IPS-11a (cell line): ENCODE data around the gene SKP1.

Experiments
- H3K4me3 ChIP-seq: one replicate; pipeline ENCODE4 v1.5.1; 2013; ENCODE audit warnings: low read depth, low read length, control low read depth

SKP1 gene

GRCh38 chr5:134130239-134130945 is 46.4 kb downstream of the SKP1 start:
- no peak overlapping the region for H3K4me3 ChIP-seq

GRCh38 chr5:134129411-134130238 is 47.1 kb downstream of the SKP1 start:
- no peak overlapping the region for H3K4me3 ChIP-seq

- H3K4me3 ChIP-seq: no peak overlapping the region
Observed at GRCh38 chr5:134128648-134128995, 48.1 kb downstream of the SKP1 start.

GRCh38 chr5:134127988-134128647 is 48.6 kb downstream of the SKP1 start:
- no peak overlapping the region for H3K4me3 ChIP-seq

GRCh38 chr5:134127376-134127861 is 49.3 kb downstream of the SKP1 start:
- H3K4me3 ChIP-seq: no peak overlapping the region

GRCh38 chr5:134125039-134126015 is 51.4 kb downstream of the SKP1 start:
- no peak overlapping the region for H3K4me3 ChIP-seq

- no peak overlapping the region for H3K4me3 ChIP-seq
Observed at GRCh38 chr5:134124289-134125038, 52.3 kb downstream of the SKP1 start.

- H3K4me3 ChIP-seq: no peak overlapping the region
Observed at GRCh38 chr5:134123360-134123759, 53.4 kb downstream of the SKP1 start.

- H3K4me3 ChIP-seq: no peak overlapping the region
Observed at GRCh38 chr5:134122530-134122929, 54.2 kb downstream of the SKP1 start.

GRCh38 chr5:134120386-134121138 is 56.2 kb downstream of the SKP1 start:
- H3K4me3 ChIP-seq: no peak overlapping the region

- H3K4me3 ChIP-seq: no peak overlapping the region
Observed at GRCh38 chr5:134119720-134120119, 57.0 kb downstream of the SKP1 start.

GRCh38 chr5:134118212-134118835 is 58.4 kb downstream of the SKP1 start:
- H3K4me3 ChIP-seq: no peak overlapping the region

GRCh38 chr5:134116789-134117761 is 59.7 kb downstream of the SKP1 start:
- no peak overlapping the region for H3K4me3 ChIP-seq

GRCh38 chr5:134116286-134116685 is 60.5 kb downstream of the SKP1 start:
- no peak overlapping the region for H3K4me3 ChIP-seq

GRCh38 chr5:134115806-134116175 is 61.0 kb downstream of the SKP1 start:
- no peak overlapping the region for H3K4me3 ChIP-seq

GRCh38 chr5:134114886-134115805 is 61.6 kb downstream of the SKP1 start:
- H3K4me3 ChIP-seq: peak overlapping the region; percentile 67
